NCI-H774 (cell line): Measurements from ENCODE around the gene ADAMTS19.

ENCODE experiments used
- DNase-seq: peaks from one replicate; lab custom pipeline; 2025; lab: John Stamatoyannopoulos, UW

ADAMTS19 gene

GRCh38 chr5:129672006-129672405 lies 211.9 kb downstream of the ADAMTS19 start:
- DNase-seq = no peak

- no peak for DNase-seq
These were observed 219.6 kb downstream of the ADAMTS19 start for GRCh38 chr5:129679671-129680070.

GRCh38 chr5:129687941-129688340 lies 227.8 kb downstream of the ADAMTS19 start:
- no peak for DNase-seq

- no peak for DNase-seq
These were observed 228.9 kb downstream of the ADAMTS19 start for GRCh38 chr5:129689045-129689444.

GRCh38 chr5:129691220-129691619 lies 231.1 kb downstream of the ADAMTS19 start:
- DNase-seq = no peak

GRCh38 chr5:129696636-129697035 lies 236.5 kb downstream of the ADAMTS19 start:
- DNase-seq = no peak

- DNase-seq = no peak
These were observed 238.6 kb downstream of the ADAMTS19 start for GRCh38 chr5:129698661-129699060.

- no peak for DNase-seq
These were observed 256.1 kb downstream of the ADAMTS19 start for GRCh38 chr5:129716235-129716634.

- no peak for DNase-seq
These were observed 256.6 kb downstream of the ADAMTS19 start for GRCh38 chr5:129716651-129717050.

GRCh38 chr5:129717751-129718310 lies 257.7 kb downstream of the ADAMTS19 start:
- DNase-seq = no peak

GRCh38 chr5:129718471-129719090 lies 258.5 kb downstream of the ADAMTS19 start:
- DNase-seq = no peak

- no peak for DNase-seq
These were observed 264.1 kb downstream of the ADAMTS19 start for GRCh38 chr5:129724222-129724621.

- no peak for DNase-seq
These were observed 264.5 kb downstream of the ADAMTS19 start for GRCh38 chr5:129724647-129725046.

- no peak for DNase-seq
These were observed 279.7 kb downstream of the ADAMTS19 start for GRCh38 chr5:129739773-129740172.

GRCh38 chr5:129743541-129744187 lies 283.6 kb downstream of the ADAMTS19 start:
- DNase-seq = no peak

GRCh38 chr5:129745997-129746396 lies 285.9 kb downstream of the ADAMTS19 start:
- no peak for DNase-seq

- no peak for DNase-seq
These were observed 286.8 kb downstream of the ADAMTS19 start for GRCh38 chr5:129746876-129747275.

- no peak for DNase-seq
These were observed 287.7 kb downstream of the ADAMTS19 start, which contains the start of gene MINAR2 for GRCh38 chr5:129747572-129748407. Gene MINAR2, plus strand, starts transcription at chr5:129748094. Its CDS starts 97 bp downstream, at chr5:129748191.

- DNase-seq = no peak
These were observed 289.1 kb downstream of the ADAMTS19 start for GRCh38 chr5:129748913-129749880.

- no peak for DNase-seq
These were observed 300.7 kb downstream of the ADAMTS19 start for GRCh38 chr5:129760636-129761325.

- no peak for DNase-seq
These were observed 303.6 kb downstream of the ADAMTS19 start for GRCh38 chr5:129763651-129764050.
